ENCODE results near the gene RNF183.
"Not testable (repeated sequence)": the region's sequence is repeated elsewhere in the genome, so short reads cannot be mapped to it uniquely, and the experiment has no call there.

Gene RNF183

GRCh38 chr9:113315231-113315630 is 12.1 kb upstream of the RNF183 start:
- DNase-seq, result no peak

- DNase-seq, result no peak
Observed at GRCh38 chr9:113313261-113313660, 10.1 kb upstream of the RNF183 start.

GRCh38 chr9:113311961-113312360 is 8.8 kb upstream of the RNF183 start:
- no peak for DNase-seq

- no peak for DNase-seq
Observed at GRCh38 chr9:113310538-113310937, 7.4 kb upstream of the RNF183 start.

DNA sequence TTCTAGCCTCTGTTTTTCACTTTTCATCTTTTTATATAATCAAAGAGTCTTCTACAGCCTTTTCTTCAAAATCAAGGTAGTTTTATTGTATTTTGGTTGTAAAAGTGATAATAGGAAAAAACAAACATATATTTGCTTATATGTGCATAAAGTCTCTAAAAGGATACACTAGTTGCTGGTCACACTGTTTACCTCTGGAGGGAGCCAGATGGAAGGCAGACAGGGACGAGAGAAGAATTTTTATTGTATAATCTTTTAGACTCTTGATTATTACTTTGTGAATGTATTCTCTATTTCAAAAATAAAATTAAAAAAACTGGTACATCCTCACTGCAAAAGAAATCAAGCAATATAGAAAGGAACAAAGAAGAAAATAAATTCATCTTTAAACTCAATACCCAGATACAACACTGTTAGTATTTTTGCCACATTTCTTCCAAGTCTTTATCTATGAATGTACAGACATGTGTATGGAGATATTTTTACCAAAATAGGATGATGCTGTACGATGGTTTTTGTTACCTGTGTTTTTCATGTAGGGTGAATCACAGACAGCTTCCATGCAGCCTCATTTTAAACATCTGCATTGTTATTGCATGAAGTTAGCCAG is 6.1 kb upstream of the RNF183 start:
- no peak for DNase-seq

DNA sequence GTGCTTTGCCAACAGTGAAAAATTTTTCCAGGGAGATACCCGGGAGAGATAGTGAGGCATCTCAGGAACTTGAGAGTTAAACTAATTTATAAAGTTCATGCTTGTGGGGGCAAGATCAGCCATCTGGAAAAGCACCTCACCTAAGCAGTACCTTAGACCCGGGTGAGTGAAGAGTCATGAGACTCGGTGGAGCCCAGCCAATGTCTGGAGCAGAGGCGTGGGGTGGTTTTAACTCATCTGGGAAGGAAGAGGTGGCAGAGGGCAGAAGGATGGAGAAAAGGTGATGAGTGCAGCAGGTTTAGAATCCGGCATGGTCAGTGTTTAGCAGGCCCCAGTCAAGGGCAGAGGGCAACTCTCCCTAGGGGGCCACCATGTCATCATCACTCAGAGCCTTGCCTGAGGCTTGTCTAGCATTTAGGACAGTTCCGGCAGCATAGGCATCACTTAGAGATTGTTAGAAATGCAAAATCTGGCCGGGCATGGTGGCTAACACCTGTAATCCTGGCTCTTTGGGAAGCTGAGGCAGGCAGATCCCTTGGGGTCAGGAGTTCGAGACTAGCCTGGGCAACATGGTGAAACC is 4.3 kb upstream of the RNF183 start:
- DNase-seq, result no peak

GRCh38 chr9:113306566-113306965 is 3.4 kb upstream of the RNF183 start:
- no peak for DNase-seq

DNA sequence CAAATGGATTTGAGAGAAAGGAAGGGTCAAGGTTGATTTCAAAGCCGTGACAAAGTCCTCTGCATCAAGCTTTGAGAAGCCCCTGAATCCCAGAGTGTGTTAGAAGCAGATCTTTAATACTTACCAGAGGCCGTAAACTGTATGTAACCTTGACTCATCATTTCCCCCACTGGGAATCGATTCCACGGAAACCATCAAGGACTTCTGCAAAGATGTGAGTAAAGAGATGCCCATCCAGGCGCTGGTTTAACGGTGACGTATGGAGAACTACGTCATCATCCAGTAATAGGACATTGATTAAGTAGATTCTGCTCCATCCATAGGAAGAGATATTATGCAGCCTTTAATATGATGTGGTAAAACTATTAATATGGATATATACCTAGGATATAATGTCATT is 1.6 kb downstream of the RNF183 start:
- no peak for DNase-seq

- DNase-seq, result no peak
Observed at GRCh38 chr9:113299800-113300292, 3.3 kb downstream of the RNF183 start.

- no peak for DNase-seq
Observed at GRCh38 chr9:113298924-113299770, 4.0 kb downstream of the RNF183 start.

DNA sequence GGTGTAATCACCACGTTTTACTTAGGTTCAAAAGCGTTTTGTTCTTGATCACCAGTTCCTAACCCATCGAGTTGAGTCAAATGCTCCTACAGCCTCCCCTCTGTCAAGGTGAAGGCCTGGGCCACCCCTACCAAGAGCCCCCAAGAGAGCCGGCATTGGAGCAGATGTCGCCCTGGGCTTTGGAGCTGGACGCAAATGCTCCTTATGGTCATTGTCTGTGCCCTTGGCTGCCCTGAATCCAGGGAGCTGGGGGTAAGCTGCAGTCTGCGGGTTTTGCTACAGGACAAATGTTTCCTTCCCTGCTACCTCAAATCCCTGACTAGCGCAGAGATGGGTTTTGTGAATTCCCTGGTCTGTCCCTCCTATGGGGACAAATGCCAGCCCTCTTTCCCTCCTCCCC is 4.9 kb downstream of the RNF183 start:
- no peak for DNase-seq

DNA sequence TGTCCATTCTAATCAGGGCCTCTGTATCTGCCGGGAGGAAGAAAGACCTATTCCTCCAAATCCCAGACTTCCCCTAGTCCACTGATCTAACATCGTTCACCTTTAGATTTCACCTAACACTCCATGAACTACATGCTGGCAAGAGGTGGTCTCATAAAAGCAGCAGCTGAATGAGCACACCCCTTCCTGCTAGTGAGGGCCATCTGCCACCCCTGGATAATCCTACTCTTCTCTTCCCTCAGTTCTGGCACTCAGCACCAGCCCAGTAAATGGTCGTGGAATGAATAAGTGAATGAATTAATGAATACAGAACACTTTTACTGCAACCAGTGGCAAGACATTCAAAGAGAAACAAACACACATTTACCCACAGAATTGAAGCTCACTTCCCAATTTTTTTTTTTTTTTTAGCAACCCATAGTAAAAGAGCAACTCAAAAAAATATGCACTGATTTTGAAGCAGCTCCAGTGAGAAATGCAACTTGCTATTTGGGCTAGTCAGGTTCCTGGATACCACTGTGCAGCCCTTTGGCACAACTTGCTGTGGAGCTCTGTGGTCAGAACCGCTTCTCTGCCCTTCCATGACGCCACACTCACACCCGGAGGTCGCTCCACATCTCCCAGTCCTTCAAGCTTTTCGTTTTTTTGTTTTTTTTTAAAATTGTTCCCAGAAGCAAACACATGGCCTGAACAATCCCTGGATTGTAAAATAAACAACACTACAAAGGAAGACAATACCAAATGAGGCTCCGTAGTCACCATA is 6.2 kb downstream of the RNF183 start:
- DNase-seq, result no peak

- not testable (repeated sequence) for DNase-seq
Observed at GRCh38 chr9:113296247-113296646, 6.9 kb downstream of the RNF183 start.

- DNase-seq, result no peak
Observed at GRCh38 chr9:113293285-113293878, 9.8 kb downstream of the RNF183 start.

DNA sequence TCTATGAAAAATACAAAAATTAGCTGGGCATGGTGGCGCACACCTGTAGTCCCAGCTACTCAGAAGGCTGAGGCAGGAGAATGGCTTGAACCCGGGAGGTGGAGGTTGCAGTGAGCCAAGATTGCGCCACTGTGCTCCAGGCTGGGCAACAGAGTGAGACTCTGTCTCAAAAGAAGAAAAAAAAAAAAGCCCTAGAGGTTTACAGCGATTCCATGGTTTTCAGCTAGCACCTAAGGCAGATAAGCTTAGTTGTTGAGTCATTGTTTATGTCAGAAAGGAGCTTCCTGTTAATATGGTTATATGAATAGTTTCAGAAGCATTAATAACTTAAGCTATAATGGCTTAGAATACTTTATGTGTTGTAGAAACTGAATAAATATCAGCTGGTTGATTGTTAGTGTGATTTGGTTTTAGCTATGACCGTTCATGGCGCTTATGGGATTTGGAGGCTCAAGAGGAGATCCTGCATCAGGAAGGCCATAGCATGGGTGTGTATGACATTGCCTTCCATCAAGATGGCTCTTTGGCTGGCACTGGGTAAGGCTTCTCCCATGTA is 13.0 kb downstream of the RNF183 start:
- DNase-seq, result no peak

DNA sequence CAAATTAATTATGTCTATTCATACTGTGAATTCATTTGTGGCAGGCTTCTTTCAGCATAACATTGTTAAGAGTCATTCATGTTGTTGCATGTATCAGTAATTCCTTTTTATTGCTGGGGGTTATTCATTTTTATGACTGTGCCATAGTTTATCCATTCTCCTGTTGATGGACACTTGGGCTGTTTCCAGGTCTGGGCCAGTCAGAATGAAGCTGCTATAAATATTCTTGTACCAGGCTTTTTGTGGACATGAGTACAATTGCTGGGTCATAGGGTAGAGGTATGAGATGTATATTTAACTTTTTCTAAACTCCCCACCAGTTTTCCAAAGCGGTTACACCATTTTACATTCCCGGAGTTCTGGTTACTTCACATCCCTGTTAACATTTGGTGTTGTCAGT is 14.1 kb downstream of the RNF183 start:
- DNase-seq, result no peak

GRCh38 chr9:113281356-113281755 is 21.8 kb downstream of the RNF183 start:
- DNase-seq, result no peak

GRCh38 chr9:113278840-113279239 is 24.3 kb downstream of the RNF183 start:
- DNase-seq, result no peak

DNA sequence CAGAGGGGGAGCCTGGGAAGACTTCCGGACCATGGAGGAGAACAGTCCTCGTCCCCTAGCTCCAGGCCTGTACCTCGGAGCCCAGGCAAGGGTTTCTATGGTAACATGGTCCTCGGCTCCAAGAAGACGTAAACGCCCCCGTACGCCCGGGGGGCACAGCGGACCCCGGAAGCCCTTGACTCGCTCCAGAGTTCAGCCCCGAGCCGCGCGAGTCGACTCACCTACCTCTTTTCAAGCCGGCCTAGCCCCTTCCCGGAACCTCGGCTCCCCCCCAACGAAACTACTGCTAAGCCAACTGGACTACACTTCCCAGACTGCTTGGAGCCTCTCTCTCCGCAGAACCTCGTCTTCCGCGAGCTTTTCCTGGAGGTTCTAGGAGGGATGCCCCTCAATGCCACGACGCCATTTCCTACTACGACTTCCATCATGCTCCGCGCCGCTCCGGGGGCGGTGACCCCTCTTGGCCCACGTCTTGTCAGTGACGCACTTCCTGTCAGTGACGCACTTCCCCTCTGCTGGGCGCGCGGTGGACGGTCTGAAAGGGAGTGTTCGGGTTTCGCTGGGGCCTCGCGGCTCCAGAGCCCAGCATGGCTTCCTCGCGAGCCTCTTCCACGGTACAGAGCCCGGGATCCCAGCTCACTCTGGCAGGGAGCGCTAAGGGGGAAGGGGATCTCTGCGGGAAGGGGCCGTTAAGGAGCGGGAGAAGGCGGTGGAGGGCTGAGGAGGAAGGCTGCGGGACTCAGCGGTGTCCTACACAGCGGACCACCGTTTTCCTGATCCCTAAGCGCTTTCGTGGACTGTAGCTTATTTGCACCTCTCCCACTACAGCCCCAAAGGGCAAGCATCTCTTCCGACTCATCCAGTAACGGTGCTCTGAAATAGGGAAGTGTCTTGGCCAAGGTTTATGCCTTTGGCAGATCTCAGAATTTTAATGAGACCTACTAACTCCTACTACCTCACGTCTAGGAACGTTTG is 27.7 kb downstream of the RNF183 start, which contains the start of the genes CDC26 and PRPF4:
CDC26 (minus strand) TSS at position 416 of the 975 bp plus-strand sequence. CDS start 3,065 bp downstream, outside the sequence.
PRPF4 (plus strand) TSS at position 502 of the 975 bp plus-strand sequence; CDS start at position 588, 86 bp downstream.
- DNase-seq, result peak; percentile 86

DNA sequence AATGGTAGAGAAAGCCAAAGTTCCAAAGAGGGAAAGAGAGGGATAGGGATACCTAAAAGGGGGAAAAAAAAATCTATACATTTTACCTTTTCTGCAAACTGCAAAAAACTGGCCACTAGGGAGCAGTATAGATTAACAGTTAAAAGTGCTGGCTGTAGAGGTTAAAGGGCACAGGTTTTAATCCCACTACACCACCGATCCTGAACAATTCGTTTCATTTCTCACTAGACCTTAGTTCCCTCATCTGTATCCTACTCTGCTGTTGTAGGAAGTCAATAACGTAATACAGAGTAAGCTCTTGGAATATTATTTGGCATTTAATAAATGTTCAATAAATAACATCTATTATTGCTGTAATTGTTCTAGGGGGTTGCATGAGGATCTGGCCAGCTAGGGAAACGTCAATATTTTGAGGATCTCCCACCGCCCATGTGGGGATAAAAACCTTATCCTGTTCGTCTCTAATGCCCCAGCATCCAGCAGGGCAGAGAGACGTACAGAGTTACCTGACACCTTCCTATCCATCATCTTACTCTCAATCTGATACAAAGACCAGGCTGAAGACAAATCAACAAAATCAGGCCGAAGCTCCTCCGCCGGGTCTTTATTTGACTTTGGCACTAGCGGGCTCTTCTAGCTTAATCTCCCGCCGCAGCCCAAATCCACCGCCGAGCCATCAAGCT is 28.6 kb downstream of the RNF183 start:
- DNase-seq, result no peak
